Dendritic cell treated with granulocyte-macrophage colony-stimulating factor and Interleukin-4, amounts not matched to agents 40 ng/mL and 50 ng/mL, for 4 days (primary cell): ENCODE results near the gene SLC34A1.
"Not testable (repeated sequence)": the region's sequence is repeated elsewhere in the genome, so short reads cannot be mapped to it uniquely, and the experiment has no call there.

Experiments
- H3K27ac Mint-ChIP-seq: one replicate; pipeline ENCODE4 v1.8.0; 2022; ENCODE audit warnings: mild to moderate bottlenecking, mixed read lengths
- H3K27me3 Mint-ChIP-seq: one replicate; pipeline ENCODE4 v1.8.0; 2022; ENCODE audit warnings: mild to moderate bottlenecking, mixed read lengths
- H3K36me3 Mint-ChIP-seq: one replicate; pipeline ENCODE4 v1.8.0; 2022; ENCODE audit warnings: low read depth, mixed read lengths
- H3K4me1 Mint-ChIP-seq: one replicate; pipeline ENCODE4 v1.8.0; 2022; ENCODE audit warnings: low read depth, mixed read lengths
- H3K4me3 Mint-ChIP-seq: one replicate; pipeline ENCODE4 v1.8.0; 2022; ENCODE audit warnings: mild to moderate bottlenecking, moderate library complexity, mixed read lengths
- H3K9me3 Mint-ChIP-seq: one replicate; pipeline ENCODE4 v1.8.0; 2022; ENCODE audit warnings: mixed read lengths
- intact Hi-C: fragments of 100-400 bp; cut with micrococcal nuclease; formaldehyde crosslinking; loops from one replicate; pipeline ENCODE4 v1.15.0; 2022

The SLC34A1 gene

GRCh38 chr5:177405805-177406204 is 21.6 kb downstream of the SLC34A1 start:
- H3K4me3 Mint-ChIP-seq: no peak overlapping the region
- no peaks in the 10 kb centered on the region for H3K9me3 Mint-ChIP-seq
- H3K4me1 Mint-ChIP-seq: peaks cover 53% of the 10 kb centered on the region
- intact Hi-C loops: no loop called here
- peaks cover 55% of the 10 kb centered on the region for H3K27me3 Mint-ChIP-seq
- no peaks in the 10 kb centered on the region for H3K36me3 Mint-ChIP-seq
- H3K27ac Mint-ChIP-seq: peak overlapping the region; percentile 34

- Mint-ChIP-seq H3K27ac (no peak within 1 kb of the TSS), H3K36me3 (no peaks in the 10 kb centered on the region), H3K4me1 (peaks cover 47% of the 10 kb centered on the region), H3K27me3 (peaks cover 23% of the 10 kb centered on the region), H3K9me3 (no peaks in the 10 kb centered on the region), H3K4me3 (no peak within 1 kb of the TSS)
- intact Hi-C loops: no loop called here
These were observed 25.0 kb downstream of the SLC34A1 start, which contains the start of gene F12 for GRCh38 chr5:177409043-177409801. TSS of gene F12 (minus strand) at chr5:177409564. CDS start at chr5:177409527, 37 bp downstream.

DNA sequence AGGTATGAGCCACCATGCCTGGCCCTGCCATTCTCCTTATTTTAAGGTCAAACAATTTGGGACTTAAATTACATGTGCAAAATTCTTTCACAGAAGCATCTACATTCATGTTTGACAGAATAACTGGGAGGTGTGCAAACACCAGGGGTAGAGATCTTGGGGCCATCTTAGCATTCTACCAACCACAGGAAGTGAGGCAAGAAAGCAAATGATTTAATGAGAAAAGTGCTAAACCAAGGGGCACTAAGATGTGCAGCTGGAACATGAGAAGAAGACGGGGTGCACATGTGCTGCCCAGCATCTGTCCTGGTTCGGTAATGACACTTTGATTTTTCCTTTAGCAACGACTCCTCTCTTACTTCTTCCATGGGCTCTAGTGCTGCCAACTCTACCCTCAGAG is 26.3 kb downstream of the SLC34A1 start:
- Mint-ChIP-seq H3K9me3 (no peaks in the 10 kb centered on the region), H3K27ac (no peak overlapping the region), H3K4me3 (no peak overlapping the region), H3K36me3 (no peaks in the 10 kb centered on the region), H3K4me1 (peaks cover 41% of the 10 kb centered on the region), H3K27me3 (peaks cover 13% of the 10 kb centered on the region)
- intact Hi-C loops: no loop called here

DNA sequence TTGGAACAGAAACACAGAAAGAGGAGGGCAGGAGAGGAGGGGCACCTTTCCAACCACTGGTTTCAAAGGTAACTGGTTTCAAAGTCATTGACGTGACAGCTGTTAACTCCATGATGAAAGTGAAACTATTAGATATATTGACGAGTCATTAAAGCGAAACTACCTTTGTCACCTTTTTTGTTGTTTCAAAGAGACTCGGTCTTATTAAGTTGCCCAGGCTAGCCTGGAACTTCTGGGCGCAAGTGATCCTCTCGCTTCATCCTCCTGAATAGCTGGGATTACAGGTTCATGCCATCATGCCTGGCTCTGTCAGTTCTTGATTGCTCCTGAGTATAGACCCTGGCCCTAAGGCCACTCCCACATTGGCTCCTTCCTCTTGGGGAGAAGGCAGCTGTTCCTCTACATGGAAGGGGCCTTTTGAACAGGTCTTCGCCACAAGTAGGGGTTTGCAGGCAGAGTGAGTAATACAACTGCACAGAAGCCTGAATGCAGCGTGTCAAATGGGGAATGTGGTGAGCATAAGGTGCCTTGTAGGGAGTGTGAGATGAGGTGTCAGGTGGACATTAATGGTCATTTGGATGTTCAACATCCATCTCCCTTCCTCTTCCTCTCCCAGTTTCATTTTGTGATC is 28.5 kb downstream of the SLC34A1 start:
- Mint-ChIP-seq H3K27ac (no peak overlapping the region), H3K4me1 (peaks cover 50% of the 10 kb centered on the region), H3K4me3 (no peak overlapping the region), H3K27me3 (peaks cover 8% of the 10 kb centered on the region), H3K36me3 (no peaks in the 10 kb centered on the region), H3K9me3 (no peaks in the 10 kb centered on the region)
- intact Hi-C loops: no loop called here

GRCh38 chr5:177414481-177414880 is 30.2 kb downstream of the SLC34A1 start:
- Mint-ChIP-seq H3K4me1 (peaks cover 47% of the 10 kb centered on the region), H3K9me3 (no peaks in the 10 kb centered on the region)

DNA sequence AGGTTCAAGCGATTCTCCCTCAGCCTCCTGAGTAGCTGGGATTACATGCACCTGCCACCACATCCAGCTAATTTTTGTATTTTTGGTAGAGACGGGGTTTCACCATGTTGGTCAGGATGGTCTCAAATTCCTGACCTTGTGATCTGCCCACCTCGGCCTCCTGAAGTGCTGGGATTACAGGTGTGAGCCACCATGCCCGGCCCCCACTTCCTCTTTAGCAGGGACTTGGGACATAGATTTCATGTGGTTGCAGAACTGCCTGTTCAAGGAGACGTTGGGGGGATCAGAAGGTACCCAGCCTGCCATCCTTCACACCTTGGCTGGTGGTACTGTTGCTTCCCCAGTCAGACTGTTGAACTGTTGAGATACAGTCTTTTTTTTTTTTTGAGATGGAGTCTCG is 32.8 kb downstream of the SLC34A1 start:
- H3K4me3 Mint-ChIP-seq, H3K27me3 Mint-ChIP-seq, H3K36me3 Mint-ChIP-seq, intact Hi-C loops, H3K9me3 Mint-ChIP-seq: not testable (repeated sequence)
- peak overlapping the region; percentile 80 for H3K27ac Mint-ChIP-seq
- H3K4me1 Mint-ChIP-seq: peaks cover 56% of the 10 kb centered on the region

More at GRCh38 chr5:177414481-177414880, 30.2 kb downstream of the SLC34A1 start:
- H3K4me3 Mint-ChIP-seq: no peak overlapping the region
- peaks cover 1% of the 10 kb centered on the region for H3K27me3 Mint-ChIP-seq
- intact Hi-C loops: no loop called here
- H3K36me3 Mint-ChIP-seq: no peaks in the 10 kb centered on the region
- no peak overlapping the region for H3K27ac Mint-ChIP-seq

DNA sequence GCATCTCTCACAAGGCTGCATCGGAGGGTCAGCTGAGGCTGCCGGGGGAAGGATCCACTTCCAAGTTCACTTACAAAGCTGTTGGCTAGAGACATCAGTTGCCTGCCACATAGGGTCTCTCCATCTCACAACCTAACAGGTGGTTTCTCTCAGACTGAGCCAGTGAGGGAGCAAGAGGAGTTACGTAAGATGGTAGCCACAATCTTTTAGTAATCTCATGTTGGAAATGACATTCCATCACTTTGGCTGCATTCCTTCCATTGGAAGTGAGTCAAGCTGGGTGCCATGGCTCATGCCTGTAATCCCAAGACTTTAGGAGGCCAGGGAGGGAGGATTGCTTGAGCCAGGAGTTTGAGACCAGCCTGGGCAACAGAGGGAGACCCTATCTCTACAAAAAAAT is 34.8 kb downstream of the SLC34A1 start:
- Mint-ChIP-seq H3K4me1 (peaks cover 44% of the 10 kb centered on the region), H3K27me3 (no peaks in the 10 kb centered on the region), H3K9me3 (no peaks in the 10 kb centered on the region), H3K27ac (no peak overlapping the region), H3K36me3 (no peaks in the 10 kb centered on the region), H3K4me3 (no peak overlapping the region)
- intact Hi-C loops: no loop called here

DNA sequence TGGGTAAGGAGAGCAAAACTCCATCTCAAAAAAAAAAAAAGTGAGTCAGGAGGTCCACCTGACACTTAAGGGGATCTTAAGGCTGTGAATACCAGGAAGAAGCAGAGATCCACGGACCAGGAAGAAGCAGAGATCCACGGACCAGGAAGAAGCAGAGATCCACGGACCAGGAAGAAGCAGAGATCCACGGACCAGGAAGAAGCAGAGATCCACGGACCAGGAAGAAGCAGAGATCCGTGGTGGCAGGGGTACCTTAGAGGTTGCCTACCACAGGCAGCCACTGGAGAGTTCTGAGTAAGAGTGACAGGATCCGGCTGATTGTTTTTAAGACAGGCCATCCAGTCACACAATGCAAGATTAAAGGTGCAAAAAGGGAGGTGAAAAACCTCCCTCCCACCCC is 36.2 kb downstream of the SLC34A1 start:
- intact Hi-C loops, H3K36me3 Mint-ChIP-seq, H3K4me3 Mint-ChIP-seq, H3K27me3 Mint-ChIP-seq, H3K9me3 Mint-ChIP-seq, H3K27ac Mint-ChIP-seq: not testable (repeated sequence)
- peaks cover 40% of the 10 kb centered on the region for H3K4me1 Mint-ChIP-seq

DNA sequence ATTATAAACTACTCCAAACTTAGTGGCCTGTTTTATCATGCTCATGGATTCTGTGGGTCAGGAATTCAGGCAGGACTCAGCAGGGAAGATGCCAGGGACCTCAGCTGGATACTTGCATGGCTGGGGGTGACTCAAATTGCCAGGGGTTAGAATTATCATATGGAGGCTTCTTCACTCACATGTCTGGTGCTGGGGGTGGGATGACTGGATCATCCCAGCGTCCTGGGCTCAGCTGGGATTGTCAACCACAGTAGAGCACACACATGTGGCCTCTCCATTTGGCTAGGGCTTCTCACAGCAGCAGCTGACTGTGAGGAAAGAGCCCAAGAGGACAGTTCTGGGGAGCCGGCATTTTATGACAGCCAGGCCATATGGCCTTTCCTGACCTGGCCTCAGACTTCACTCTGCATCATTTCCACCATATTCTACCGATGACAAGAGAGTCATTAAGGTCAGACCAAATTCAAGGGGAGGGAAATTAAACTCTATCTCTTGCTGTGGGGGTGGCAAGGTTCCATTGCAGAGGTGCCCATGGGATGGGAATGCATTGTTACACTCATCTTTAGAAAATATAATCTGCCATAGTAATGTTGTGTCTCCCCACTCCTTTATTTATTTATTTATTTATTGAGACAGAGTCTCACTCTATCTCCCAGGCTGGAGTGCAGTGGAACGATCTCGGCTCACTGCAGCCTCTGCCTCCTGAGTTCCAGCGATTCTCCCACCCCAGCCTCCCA is 37.0 kb downstream of the SLC34A1 start:
- H3K9me3 Mint-ChIP-seq: no peaks in the 10 kb centered on the region
- no peaks in the 10 kb centered on the region for H3K27me3 Mint-ChIP-seq
- no peak overlapping the region for H3K4me3 Mint-ChIP-seq
- peaks cover 44% of the 10 kb centered on the region for H3K4me1 Mint-ChIP-seq
- H3K36me3 Mint-ChIP-seq: no peaks in the 10 kb centered on the region
- no peak overlapping the region for H3K27ac Mint-ChIP-seq
- intact Hi-C loops: no loop called here

GRCh38 chr5:177423671-177424070 is 39.4 kb downstream of the SLC34A1 start:
- no peak overlapping the region for H3K27ac Mint-ChIP-seq
- H3K27me3 Mint-ChIP-seq: no peaks in the 10 kb centered on the region
- H3K4me1 Mint-ChIP-seq: peaks cover 44% of the 10 kb centered on the region
- peaks cover 7% of the 10 kb centered on the region for H3K36me3 Mint-ChIP-seq
- intact Hi-C loops: no loop called here
- H3K9me3 Mint-ChIP-seq: no peaks in the 10 kb centered on the region
- no peak overlapping the region for H3K4me3 Mint-ChIP-seq

DNA sequence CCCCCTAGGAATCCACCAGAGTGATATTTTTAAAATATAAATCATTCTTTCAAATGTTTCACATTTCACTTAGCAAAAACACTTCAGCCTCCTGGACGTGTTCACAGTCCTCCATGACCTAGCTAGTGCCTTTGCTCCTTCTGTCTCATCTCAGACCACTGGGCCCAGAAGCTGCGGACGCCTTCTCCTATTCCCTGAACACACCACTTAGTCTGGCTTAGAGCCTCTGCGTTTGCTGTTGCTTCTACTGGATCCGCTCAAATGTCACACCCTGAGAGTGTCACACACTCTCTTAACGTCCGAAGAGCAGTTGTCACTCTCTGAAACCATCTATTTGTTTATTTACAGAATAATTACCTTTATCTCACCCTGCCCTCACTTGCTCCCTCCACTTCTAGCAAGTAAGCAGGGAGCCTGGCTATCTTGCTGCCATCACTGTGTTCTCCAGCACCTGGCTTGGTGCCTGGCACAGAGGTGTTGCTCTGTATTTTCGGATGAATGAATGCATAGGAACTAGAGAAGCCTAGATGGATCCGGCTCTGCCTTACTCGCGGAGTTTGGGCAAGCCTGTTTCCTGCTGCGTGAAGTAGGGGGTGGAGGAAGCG is 41.1 kb downstream of the SLC34A1 start:
- peak overlapping the region; percentile 96 for H3K27ac Mint-ChIP-seq
- H3K4me1 Mint-ChIP-seq: peaks cover 53% of the 10 kb centered on the region

DNA sequence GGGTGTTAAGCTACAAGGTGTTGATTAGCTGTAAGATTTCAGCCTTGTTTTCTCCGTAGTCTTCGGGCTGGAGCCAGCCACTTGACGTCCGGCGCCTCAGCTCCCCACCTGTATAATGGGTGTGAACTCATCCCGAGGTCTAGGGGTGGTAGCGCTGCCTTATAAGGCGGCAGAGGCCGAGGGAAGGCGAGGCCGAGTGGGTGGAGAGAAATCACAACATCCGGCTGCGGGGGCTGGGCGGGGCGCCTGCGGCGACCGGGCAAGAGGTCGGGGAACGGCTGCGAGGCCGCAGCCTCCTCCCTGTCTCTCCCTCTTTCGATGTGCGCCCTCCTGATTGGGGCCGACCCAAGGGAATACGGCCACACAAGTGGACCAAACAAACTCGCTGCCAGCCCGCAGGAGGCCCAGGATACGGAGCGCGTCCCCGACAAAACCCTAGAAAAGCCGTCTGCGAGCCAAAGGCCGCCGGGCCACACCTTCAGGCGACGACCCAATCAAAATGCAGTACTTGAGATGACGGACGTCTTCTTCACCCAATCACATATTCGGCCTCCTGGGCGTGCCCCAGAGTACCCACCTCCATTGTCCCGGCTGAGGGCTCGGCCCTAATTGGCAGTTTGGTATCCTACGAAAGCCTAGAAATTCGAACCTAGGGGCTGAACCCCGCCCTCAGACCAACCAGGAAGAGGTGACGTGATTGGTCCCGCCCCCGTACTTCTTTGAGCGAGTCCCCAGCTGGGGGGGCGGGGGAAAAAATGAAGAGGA is 41.7 kb downstream of the SLC34A1 start:
- Mint-ChIP-seq H3K36me3 (peaks cover 20% of the 10 kb centered on the region), H3K27me3 (no peaks in the 10 kb centered on the region), H3K4me3 (peak overlapping the region; percentile 86), H3K4me1 (peaks cover 54% of the 10 kb centered on the region), H3K27ac (peak overlapping the region; percentile 96), H3K9me3 (no peaks in the 10 kb centered on the region)
- intact Hi-C loops: loop anchor here (1.0 kb wide), 1 partner anchor 10 kb away; no protein-coding TSS in a partner anchor

More for the DNA sequence above, 41.1 kb downstream of the SLC34A1 start:
- no peaks in the 10 kb centered on the region for H3K27me3 Mint-ChIP-seq
- peak overlapping the region; percentile 86 for H3K4me3 Mint-ChIP-seq
- peaks cover 14% of the 10 kb centered on the region for H3K36me3 Mint-ChIP-seq
- no peaks in the 10 kb centered on the region for H3K9me3 Mint-ChIP-seq
- intact Hi-C loops: no loop called here

DNA sequence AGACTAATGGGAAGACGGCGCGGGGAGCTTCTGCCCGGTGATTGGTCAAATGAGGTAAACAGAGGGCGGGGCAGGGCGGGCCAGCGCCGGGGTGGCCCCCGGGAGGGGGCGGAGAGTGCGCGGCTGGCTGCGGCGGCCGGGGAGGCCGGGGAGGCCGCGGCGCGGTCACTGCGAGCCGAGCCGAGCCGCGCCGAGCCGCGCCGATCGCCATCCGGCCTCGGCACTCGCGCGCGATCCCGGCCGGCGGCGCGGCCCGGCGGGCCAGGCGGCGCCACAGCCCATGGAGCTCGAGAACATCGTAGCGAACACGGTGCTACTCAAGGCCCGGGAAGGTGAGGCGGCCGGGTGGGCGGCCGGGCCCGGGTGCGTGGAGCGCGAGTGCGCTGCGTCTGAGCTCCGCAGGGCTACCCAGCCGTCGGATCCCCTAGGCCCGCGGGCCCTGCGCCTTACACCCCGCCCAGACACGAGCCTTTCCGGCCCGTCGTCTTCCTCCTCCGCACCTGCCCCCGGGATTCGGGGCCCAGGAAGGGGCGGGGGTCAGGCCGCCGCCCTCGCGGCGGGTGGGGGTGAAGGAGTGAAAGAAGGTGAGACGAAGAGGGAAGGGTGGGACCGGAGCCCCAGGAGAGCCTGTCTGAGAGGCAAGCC is 42.5 kb downstream of the SLC34A1 start, which contains the start of gene GRK6:
GRK6 (plus strand) TSS at position 111 of the 645 bp plus-strand sequence; CDS start at position 281, 170 bp downstream.
- Mint-ChIP-seq H3K36me3 (peaks cover 28% of the 10 kb centered on the region), H3K27ac (peak within 1 kb of the TSS; percentile 96), H3K4me3 (peak within 1 kb of the TSS; percentile 86), H3K27me3 (no peaks in the 10 kb centered on the region), H3K4me1 (peaks cover 59% of the 10 kb centered on the region), H3K9me3 (no peaks in the 10 kb centered on the region)
- intact Hi-C loops: loop anchor here (1.0 kb wide), 1 partner anchor 10 kb away; no protein-coding TSS in a partner anchor
